Right lobe of liver (tissue), 4 donors: ENCODE data around the gene SMCO1.

Experiments
- CTCF ChIP-seq, 4 donors: fragments of 200-600 bp in 3 of 4; fragments of 450-650 bp in 1 of 4; IDR thresholded peaks; one replicate each; pipeline versions ENCODE4 v1.5.1 to v1.8.0; 2016 to 2022; ENCODE audit warnings: antibody characterized with exemption in 4 of 4, mild to moderate bottlenecking in 2 of 4
- POLR2A ChIP-seq: fragments of 450-650 bp; IDR thresholded peaks from one replicate; pipeline ENCODE4 v1.6.1; 2017; ENCODE audit warnings: antibody characterized with exemption, mild to moderate bottlenecking
- donor health status: DM: no; HTN: no; CAD: no.
- donor health status: DM: no; HTN: no; CAD: no.
- donor health status: DM: no; HTN: yes; CAD: no.

- TF ChIP-seq POLR2A (no peak), CTCF (IDR thresholded peaks at IDR 0.05) (no peak)
These were observed 19.0 kb downstream of the SMCO1 start for GRCh38 chr3:196496183-196496582.
